Measurements from ENCODE around the gene CDH4.
"Not testable (repeated sequence)": the region's sequence is repeated elsewhere in the genome, so short reads cannot be mapped to it uniquely, and the experiment has no call there.

Gene CDH4

DNA sequence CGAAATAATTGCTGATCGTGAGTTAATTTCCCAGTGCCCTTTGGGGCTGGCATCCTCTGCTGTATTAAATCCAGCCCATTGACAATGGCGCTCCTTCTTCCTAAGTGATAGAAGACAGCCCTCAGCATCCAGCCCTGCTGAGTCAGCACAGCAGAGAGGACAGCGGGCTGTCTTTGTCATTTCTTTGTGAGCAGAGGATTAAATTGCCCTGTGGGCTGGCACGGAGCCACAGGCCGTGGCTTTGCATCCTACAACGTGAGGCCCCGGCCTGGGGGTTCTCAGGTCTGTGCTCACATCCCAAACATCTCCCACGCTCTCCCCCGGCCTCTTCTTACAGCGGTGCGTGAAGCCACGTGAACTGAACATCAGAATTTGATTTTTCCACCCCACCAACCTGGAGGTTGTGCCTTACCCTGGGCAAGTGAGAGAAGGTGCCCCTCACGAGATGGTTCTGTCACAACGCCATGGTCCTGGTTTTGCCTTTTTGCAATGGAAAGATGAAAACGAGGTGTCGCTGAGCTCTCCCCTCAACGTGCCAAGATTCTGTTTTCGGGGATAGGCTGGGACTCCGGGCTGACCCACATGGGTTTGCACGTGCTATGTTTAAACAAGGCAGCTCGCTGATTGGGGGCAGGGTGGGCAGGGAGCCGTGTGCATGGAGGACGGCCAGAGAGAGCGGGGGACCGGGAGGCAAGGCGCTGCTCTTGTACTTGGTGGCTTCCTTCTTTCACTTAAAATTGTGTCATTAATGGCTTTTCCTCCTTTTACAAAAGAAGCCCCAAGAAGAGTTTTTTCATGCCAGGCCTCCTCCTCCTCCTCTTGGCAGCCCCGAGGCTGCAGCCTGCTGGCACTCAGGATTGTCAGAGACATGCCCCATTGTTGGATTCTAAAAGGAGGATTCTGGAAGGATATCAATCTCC lies 19.5 kb downstream of the CDH4 start:
- no peak for DNase-seq (ENCODE audit: low spot score)
- TF ChIP-seq, protein P1, sequence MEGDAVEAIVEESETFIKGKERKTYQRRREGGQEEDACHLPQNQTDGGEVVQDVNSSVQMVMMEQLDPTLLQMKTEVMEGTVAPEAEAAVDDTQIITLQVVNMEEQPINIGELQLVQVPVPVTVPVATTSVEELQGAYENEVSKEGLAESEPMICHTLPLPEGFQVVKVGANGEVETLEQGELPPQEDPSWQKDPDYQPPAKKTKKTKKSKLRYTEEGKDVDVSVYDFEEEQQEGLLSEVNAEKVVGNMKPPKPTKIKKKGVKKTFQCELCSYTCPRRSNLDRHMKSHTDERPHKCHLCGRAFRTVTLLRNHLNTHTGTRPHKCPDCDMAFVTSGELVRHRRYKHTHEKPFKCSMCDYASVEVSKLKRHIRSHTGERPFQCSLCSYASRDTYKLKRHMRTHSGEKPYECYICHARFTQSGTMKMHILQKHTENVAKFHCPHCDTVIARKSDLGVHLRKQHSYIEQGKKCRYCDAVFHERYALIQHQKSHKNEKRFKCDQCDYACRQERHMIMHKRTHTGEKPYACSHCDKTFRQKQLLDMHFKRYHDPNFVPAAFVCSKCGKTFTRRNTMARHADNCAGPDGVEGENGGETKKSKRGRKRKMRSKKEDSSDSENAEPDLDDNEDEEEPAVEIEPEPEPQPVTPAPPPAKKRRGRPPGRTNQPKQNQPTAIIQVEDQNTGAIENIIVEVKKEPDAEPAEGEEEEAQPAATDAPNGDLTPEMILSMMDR (IDR thresholded peaks at IDR 0.05; ENCODE audit: extremely low read depth, missing control alignments), result no peak

GRCh38 chr20:61273024-61273423 lies 21.0 kb downstream of the CDH4 start:
- DNase-seq (ENCODE audit: low spot score), result not testable (repeated sequence)

GRCh38 chr20:61273666-61274065 lies 21.6 kb downstream of the CDH4 start:
- not testable (repeated sequence) for DNase-seq (ENCODE audit: low spot score)

DNA sequence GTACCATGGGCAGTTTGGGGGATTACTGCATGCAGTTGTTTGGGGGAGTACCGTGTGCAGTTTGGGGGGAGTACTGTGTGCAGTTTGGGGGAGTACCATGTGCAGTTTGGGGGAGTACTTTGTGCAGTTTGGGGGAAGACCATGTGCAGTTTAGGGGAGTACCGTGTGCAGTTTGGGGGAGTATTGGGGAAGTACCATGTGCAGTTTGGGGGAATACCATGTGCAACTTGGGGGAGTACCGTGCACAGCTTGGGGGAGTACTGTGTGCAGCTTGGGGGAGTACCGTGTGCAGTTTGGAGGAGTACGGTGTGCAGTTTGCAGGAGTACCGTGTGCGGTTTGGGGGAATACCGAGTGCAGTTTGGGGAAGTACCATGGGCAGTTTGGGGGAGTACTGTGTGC lies 22.3 kb downstream of the CDH4 start:
- no peak for DNase-seq (ENCODE audit: low spot score)

DNA sequence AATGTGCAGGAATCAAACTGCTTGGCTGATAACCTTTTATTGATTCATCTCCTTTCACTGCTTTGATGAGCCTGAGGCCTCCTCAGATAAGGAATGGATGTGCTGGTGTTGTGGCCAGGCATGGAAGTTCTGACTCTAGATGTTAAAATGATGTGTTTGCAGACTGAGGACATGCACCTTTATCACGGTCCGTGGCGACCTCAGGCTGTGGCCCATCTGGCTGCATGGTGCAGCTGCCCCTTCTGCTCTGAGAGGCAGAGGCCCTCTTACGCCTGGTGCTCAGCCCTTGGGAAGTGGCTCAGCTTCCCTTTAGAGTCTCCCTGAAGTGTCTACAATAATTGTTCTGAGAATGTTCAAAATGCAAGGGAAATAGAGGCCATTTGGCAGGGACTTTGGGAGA lies 26.2 kb downstream of the CDH4 start:
- TF ChIP-seq, protein P1 (IDR thresholded peaks at IDR 0.05; ENCODE audit: extremely low read depth, missing control alignments), result no peak
- no peak for DNase-seq (ENCODE audit: low spot score)

More for the DNA sequence above, 22.3 kb downstream of the CDH4 start:
- TF ChIP-seq, protein P1 (IDR thresholded peaks at IDR 0.05; ENCODE audit: extremely low read depth, missing control alignments), result no peak

GRCh38 chr20:61279621-61280150 lies 27.6 kb downstream of the CDH4 start:
- DNase-seq (ENCODE audit: low spot score), result no peak
- TF ChIP-seq, protein P1 (IDR thresholded peaks at IDR 0.05; ENCODE audit: extremely low read depth, missing control alignments), result no peak

DNA sequence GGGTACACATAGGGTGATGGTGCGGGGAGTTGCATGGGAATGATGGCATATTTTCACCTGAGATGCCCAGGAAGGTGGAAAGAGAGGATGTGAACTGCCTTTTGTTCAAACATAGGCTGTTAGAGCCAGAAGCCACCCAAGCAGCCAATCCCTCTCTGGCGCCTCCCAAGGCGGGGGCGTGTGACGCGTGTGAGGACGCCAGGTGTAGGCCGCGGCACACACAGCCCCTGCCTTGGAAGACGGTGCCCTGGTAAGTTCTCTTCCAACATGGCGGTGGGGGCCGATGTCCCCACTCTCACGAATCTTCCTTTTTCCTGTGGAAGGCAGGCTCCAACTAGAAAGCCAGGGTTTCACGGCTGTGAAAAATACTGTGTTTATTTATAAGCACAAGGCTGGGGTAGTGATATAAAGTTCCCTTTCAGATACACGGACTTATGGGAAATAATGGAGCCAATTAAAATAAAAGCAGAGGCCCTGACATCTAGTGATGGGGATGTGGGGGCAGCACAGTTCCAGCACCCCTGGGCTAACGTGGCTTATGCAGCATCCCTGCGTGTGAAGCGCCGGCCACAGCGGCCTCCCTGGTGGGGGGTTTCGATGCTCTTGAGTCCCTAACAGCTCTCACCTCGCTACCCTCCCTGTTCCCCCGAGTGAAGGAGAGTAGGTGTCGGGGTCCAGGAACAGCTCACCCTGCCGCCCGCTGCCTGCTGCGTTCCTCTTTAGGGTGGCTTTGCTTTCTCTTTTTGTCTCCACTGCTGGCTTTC lies 28.3 kb downstream of the CDH4 start:
- TF ChIP-seq, protein P1 (IDR thresholded peaks at IDR 0.05; ENCODE audit: extremely low read depth, missing control alignments), result no peak
- DNase-seq (ENCODE audit: low spot score), result no peak

DNA sequence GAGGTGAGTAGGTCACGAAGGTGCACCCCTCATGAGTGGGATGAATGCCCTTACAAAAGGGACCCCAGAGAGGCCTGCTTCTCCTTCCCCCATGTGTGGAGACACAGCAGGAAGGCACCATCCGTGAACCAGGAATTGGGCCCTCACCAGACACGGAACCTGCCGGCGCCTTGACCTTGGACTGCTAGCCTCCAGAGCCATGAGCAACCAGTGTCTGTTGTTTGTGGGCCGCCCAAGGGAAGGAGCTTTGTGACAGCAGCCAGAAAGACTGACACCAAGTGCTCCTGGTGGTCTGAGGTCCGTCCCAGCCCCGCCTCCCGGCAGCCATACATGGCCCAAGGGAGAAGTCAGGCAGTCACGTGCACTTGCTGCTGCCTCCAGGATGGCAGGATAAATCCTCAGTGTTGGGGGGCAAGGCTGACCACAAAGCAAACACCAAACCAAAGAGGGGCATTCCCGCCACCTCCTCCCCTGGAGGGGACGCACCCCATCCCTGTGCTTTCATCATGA lies 29.3 kb downstream of the CDH4 start:
- TF ChIP-seq, protein P1 (IDR thresholded peaks at IDR 0.05; ENCODE audit: extremely low read depth, missing control alignments), result no peak

More for the DNA sequence above, 29.3 kb downstream of the CDH4 start:
- no peak for DNase-seq (ENCODE audit: low spot score)

Measured in GM20000 (cell line).